CD8-positive, alpha-beta memory T cell (primary cell): ENCODE results near the gene CBARP. TPM values are rescaled to one million over a fixed set of nuclear protein-coding genes. Genes with fewer than 3 reads are reported as not detected.

ENCODE experiments used
- CTCF ChIA-PET: fragments of 350-600 bp; sonication (Branson Sonifier 250); formaldehyde crosslinking; loops from one replicate; lab custom pipeline; 2021; ENCODE audit warnings: antibody characterized with exemption; lab: Charles Lee
- POLR2A ChIA-PET: fragments of 350-600 bp; sonication (Branson Sonifier 250); formaldehyde crosslinking; loops from one replicate; lab custom pipeline; 2021; ENCODE audit warnings: antibody characterized with exemption; lab: Charles Lee
- DNase-seq, 5 donors: peaks; one replicate each; pipeline versions ENCODE4 v3.0.0 to v3.0.0-alpha.2; 2020 to 2022; ENCODE audit warnings: mixed read lengths in 1 of 5
- H3K27ac ChIP-seq: one replicate; pipeline ENCODE4 v1.7.0; 2013; ENCODE audit warnings: low read depth, mild to moderate bottlenecking, low read length, moderate library complexity
- H3K27me3 ChIP-seq: 2 replicates; pipeline ENCODE4 v1.7.0; 2013; ENCODE audit warnings: low read length, mild to moderate bottlenecking; ENCODE audit not compliant: insufficient read depth, poor library complexity, severe bottlenecking
- H3K36me3 ChIP-seq: 2 replicates; pipeline ENCODE4 v1.7.0; 2013; ENCODE audit warnings: mild to moderate bottlenecking, low read length, moderate library complexity; ENCODE audit not compliant: insufficient read depth
- H3K4me1 ChIP-seq: 2 replicates; pipeline ENCODE4 v1.7.0; 2013; ENCODE audit warnings: mild to moderate bottlenecking, low read length, moderate library complexity; ENCODE audit not compliant: insufficient read depth
- H3K4me3 ChIP-seq: 2 replicates; pipeline ENCODE4 v1.7.0; 2013; ENCODE audit warnings: mild to moderate bottlenecking, low read length
- H3K9me3 ChIP-seq: 2 replicates; pipeline ENCODE4 v1.7.0; 2013; ENCODE audit warnings: mild to moderate bottlenecking, low read length
- H3K27ac Mint-ChIP-seq, 8 donors: one replicate each; pipeline ENCODE4 v1.8.0; 2020 to 2021; ENCODE audit warnings: mixed read lengths in 8 of 8, mild to moderate bottlenecking in 6 of 8, inconsistent platforms in 3 of 8, moderate library complexity in 3 of 8
- H3K27me3 Mint-ChIP-seq, 2 donors: one replicate each; pipeline ENCODE4 v1.8.0; 2020 to 2021; ENCODE audit warnings: mixed read lengths in 2 of 2, mild to moderate bottlenecking in 1 of 2, moderate library complexity in 1 of 2
- H3K36me3 Mint-ChIP-seq, 3 donors: one replicate each; pipeline ENCODE4 v1.8.0; 2020 to 2021; ENCODE audit warnings: mixed read lengths in 3 of 3, inconsistent platforms in 1 of 3, mild to moderate bottlenecking in 1 of 3
- H3K4me1 Mint-ChIP-seq, 3 donors: one replicate each; pipeline ENCODE4 v1.8.0; 2020 to 2021; ENCODE audit warnings: mixed read lengths in 3 of 3, inconsistent platforms in 1 of 3, mild to moderate bottlenecking in 1 of 3
- H3K4me3 Mint-ChIP-seq, 7 donors: one replicate each; pipeline ENCODE4 v1.8.0; 2020 to 2021; ENCODE audit warnings: mixed read lengths in 7 of 7, mild to moderate bottlenecking in 6 of 7, moderate library complexity in 4 of 7, inconsistent platforms in 2 of 7
- H3K9me3 Mint-ChIP-seq, 5 donors: one replicate each; pipeline ENCODE4 v1.8.0; 2020 to 2022; ENCODE audit warnings: mixed read lengths in 5 of 5, mild to moderate bottlenecking in 3 of 5, moderate library complexity in 2 of 5, inconsistent platforms in 1 of 5
- polyA plus RNA-seq: library from polyadenylated mRNA; unstranded; fragments of 300-500 nt; fragmentation: Illumina TruSeq; gene quantifications from one replicate; pipeline ENCODE4 v1.2.3, GENCODE V29; 2021
- total RNA-seq, 2 experiments: library from RNA; stranded (reverse); gene quantifications; one replicate each; pipeline ENCODE4 v1.2.3, GENCODE V29; 2021

Gene CBARP
- total and polyA plus RNA-seq, 3 experiments from 2014 or later, result 0.22 to 0.80 TPM; not detected in 1

DNA sequence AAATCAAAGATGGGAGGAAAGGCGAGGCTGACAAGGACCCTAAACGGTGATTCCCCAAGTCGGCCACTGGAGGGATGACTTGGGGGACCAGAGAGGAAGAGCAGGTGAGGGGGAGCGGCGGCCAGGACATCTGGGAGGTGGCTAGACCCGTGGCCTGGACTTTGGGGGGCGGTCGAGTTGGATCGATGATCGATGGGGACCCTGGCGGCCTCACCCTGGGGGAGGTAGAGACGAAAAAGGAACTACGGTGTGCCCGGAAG, 23.7 kb upstream of the CBARP start:
- POLR2A ChIA-PET, result interaction anchor here (1.0 to 4.1 kb wide), 6 partner anchors 8 to 17 kb away, joined by 3 to 41 read pairs (median 8); partner anchors contain the start of genes CIRBP and FAM174C
- no peak for DNase-seq
- peaks cover 71% of the 10 kb centered on the region for H3K4me1 ChIP-seq

DNA sequence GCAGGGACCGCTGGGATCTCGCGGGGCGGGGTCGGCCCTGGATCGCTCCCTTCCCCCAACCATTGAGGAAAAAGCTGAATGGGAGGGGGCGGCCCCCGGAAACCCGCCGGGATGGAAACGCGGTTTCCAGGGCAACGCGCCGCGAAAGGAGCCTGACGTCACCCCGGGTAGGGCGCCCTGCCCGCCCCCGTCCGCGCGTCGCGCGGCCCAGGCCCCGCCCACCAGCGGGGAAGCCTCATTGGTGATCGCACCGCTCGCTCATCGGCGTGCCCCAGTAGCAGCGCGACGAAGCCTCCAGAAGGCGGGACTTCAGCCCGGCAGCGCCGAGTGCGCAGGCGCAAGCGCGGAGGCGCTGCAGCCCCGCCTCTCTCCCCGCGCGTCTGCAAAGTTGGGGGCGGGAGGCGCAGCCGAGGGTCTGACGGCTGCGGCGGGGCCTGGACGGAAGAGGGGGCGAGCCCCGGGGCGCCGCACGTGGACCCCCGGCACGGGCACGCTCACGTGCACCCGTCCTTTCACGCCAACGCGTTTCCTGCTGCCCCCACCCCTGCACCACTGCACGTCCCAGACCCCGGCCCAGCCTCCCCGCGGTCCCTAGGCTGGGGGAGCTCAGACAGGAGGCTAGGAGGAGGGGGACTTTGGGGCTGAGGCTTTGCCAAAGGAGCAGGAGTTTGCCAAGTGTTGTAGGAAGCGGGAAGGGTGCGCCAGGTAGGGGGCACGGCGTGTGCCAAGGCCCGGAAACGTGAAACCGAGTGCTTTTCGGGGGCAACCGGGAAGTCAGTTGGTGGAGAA, 23.1 kb upstream of the CBARP start:
- POLR2A ChIA-PET, result interaction anchor here (0.7 to 4.1 kb wide), 8 partner anchors 8 to 193 kb away, joined by 3 to 41 read pairs (median 5); partner anchors contain the start of gene CIRBP
- Histone ChIP-seq H3K36me3 (peaks cover 9% of the 10 kb centered on the region), H3K4me3 (peak overlapping the region; percentile 95), H3K27me3 (no peaks in the 10 kb centered on the region), H3K27ac (peak overlapping the region; percentile 98), H3K4me1 (peaks cover 70% of the 10 kb centered on the region), H3K9me3 (no peaks in the 10 kb centered on the region)
- peaks cover 46 to 79% (median 48%) of the 10 kb centered on the region in 3 donors for H3K4me1 Mint-ChIP-seq
- H3K27me3 Mint-ChIP-seq, result peaks cover 0 to 5% of the 10 kb centered on the region in 2 donors
- no peaks in the 10 kb centered on the region for H3K9me3 Mint-ChIP-seq
- H3K27ac Mint-ChIP-seq, result peak overlapping the region; percentile 98 to 100 (median 100)
- DNase-seq, result peak; percentile 95 to 99 (median 97)
- H3K4me3 Mint-ChIP-seq, result peak overlapping the region; percentile 89 to 96 (median 92)
- CTCF ChIA-PET, result interaction anchor here (1.2 to 10.3 kb wide), 3 partner anchors 8 to 59 kb away, joined by 3 to 484 read pairs (median 4); partner anchors contain the start of gene ATP5F1D
- peaks cover 4 to 30% (median 4%) of the 10 kb centered on the region in 3 donors for H3K36me3 Mint-ChIP-seq

More for the DNA sequence above, 23.7 kb upstream of the CBARP start:
- no peaks in the 10 kb centered on the region for H3K27me3 ChIP-seq
- peak overlapping the region; percentile 98 to 100 (median 100) for H3K27ac Mint-ChIP-seq
- peak overlapping the region; percentile 89 to 96 (median 92) for H3K4me3 Mint-ChIP-seq
- H3K36me3 Mint-ChIP-seq, result peaks cover 4 to 24% (median 4%) of the 10 kb centered on the region in 3 donors
- H3K4me1 Mint-ChIP-seq, result peaks cover 47 to 79% (median 49%) of the 10 kb centered on the region in 3 donors
- no peaks in the 10 kb centered on the region for H3K9me3 Mint-ChIP-seq
- H3K4me3 ChIP-seq, result peak overlapping the region; percentile 95
- peaks cover 0 to 5% of the 10 kb centered on the region in 2 donors for H3K27me3 Mint-ChIP-seq
- H3K9me3 ChIP-seq, result no peaks in the 10 kb centered on the region
- H3K36me3 ChIP-seq, result peaks cover 8% of the 10 kb centered on the region
- CTCF ChIA-PET, result interaction anchor here (1.0 to 10.3 kb wide), 5 partner anchors 9 to 62 kb away, joined by 3 to 484 read pairs (median 3); partner anchors contain the start of gene ATP5F1D
- H3K27ac ChIP-seq, result peak overlapping the region; percentile 98

DNA sequence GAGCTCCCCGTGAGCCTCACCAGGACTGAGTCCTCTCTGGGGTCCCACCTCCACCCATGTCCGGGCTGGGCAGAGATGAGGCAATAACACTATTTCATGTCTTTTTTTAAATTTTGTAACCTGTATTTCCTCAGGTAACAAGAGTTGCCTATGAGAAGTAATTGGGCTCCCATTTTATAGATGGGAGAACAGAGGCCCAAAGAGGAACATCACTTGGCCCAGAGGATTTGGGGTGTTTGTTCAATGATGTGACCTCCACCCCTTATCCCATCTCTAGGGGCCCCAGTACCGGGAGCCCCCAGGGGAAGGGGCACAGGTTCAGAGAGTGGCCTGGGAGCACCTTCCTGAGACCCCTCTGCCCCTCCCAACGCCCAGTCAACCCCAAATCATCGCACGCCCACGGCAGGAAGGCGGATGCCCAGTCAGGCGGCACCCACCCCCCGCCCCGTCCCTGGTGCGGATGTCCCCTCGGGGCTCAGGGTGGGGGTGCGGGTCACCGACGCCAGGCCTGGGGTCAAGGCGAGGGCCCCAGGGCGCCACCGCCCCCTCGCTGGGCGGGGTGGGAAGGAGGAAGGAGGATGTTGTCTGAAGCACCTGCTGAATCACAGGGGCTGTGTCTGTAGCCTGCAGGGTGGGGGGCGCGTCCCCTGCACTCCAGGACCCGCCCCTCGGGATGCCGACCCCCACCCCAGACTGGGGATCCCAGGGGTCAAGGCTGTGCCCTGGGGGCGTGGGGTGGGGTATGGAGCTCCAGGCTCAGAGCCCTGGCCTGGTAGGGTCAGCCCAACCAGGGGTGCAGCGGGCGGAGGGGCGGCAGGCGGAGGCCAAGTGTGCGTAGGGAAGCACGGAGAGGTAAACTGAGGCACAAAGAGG, 22.3 kb upstream of the CBARP start:
- ChIA-PET POLR2A (interaction anchor here (0.6 to 4.1 kb wide), 10 partner anchors 9 to 263 kb away, joined by 3 to 41 read pairs (median 4); partner anchors contain the start of gene CIRBP), CTCF (interaction anchor here (1.1 to 10.3 kb wide), 4 partner anchors 9 to 16 kb away, joined by 3 to 484 read pairs (median 12); partner anchors contain the start of genes ATP5F1D and CIRBP)
- Histone ChIP-seq H3K36me3 (peaks cover 17% of the 10 kb centered on the region), H3K4me1 (peaks cover 73% of the 10 kb centered on the region), H3K27ac (peak overlapping the region; percentile 98), H3K27me3 (no peaks in the 10 kb centered on the region), H3K9me3 (no peaks in the 10 kb centered on the region), H3K4me3 (peak overlapping the region; percentile 86)
- H3K4me1 Mint-ChIP-seq, result peaks cover 44 to 79% (median 45%) of the 10 kb centered on the region in 3 donors
- peak overlapping the region; percentile 97 to 100 (median 98) for H3K27ac Mint-ChIP-seq
- H3K27me3 Mint-ChIP-seq, result peaks cover 0 to 5% of the 10 kb centered on the region in 2 donors
- peaks cover 4 to 38% (median 4%) of the 10 kb centered on the region in 3 donors for H3K36me3 Mint-ChIP-seq
- no peaks in the 10 kb centered on the region for H3K9me3 Mint-ChIP-seq
- peak; percentile 52 to 78 (median 63) for DNase-seq
- H3K4me3 Mint-ChIP-seq, result peak overlapping the region; percentile 87 to 96 (median 91)

DNA sequence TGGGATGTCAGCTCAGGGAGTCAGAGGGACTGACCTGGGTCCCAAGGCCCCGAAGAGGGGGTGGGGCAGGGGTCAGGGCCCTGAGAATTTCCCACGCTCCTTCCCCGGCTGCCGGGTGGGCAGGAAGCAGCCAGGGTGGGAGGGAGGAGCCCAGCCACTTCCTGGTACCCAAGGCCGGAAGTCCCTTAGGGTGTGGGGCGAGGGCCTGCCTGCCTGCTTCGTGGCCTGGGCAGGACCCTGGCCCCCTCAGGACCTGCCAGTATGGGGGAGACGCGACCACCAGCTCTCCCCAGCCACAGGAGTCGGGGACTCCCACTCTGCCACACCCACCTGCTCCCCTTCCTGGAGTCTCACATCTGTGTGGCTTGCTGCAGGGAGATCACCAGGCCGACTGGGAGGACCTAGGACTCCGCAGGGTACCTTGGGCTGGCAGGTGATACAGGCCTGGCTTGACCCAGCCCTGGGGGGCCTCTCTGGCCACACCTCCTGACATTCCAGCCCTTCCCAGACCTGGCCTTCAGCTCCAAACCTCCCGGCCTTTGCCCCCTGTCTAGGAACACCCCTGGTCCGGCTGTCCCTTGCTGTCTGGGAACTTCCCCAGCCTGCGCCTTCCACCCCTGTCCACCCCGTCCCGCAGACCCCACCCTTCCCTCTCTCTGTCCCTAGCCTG, 21.5 kb upstream of the CBARP start:
- Mint-ChIP-seq H3K27ac (peak overlapping the region; percentile 97 to 100 (median 98)), H3K4me1 (peaks cover 48 to 81% (median 49%) of the 10 kb centered on the region in 3 donors), H3K4me3 (peak overlapping the region; percentile 85 to 91 (median 88)), H3K9me3 (no peaks in the 10 kb centered on the region), H3K27me3 (peaks cover 0 to 7% of the 10 kb centered on the region in 2 donors), H3K36me3 (peaks cover 4 to 46% (median 7%) of the 10 kb centered on the region in 3 donors)
- Histone ChIP-seq H3K27ac (peak overlapping the region; percentile 98), H3K9me3 (no peaks in the 10 kb centered on the region), H3K4me3 (peak overlapping the region; percentile 86), H3K4me1 (peaks cover 77% of the 10 kb centered on the region), H3K36me3 (peaks cover 25% of the 10 kb centered on the region), H3K27me3 (no peaks in the 10 kb centered on the region)
- peak; percentile 66 to 86 (median 80) for DNase-seq
- CTCF ChIA-PET, result interaction anchor here (1.1 to 7.9 kb wide), 4 partner anchors 8 to 15 kb away, joined by 3 to 99 read pairs (median 12); partner anchors contain the start of gene CIRBP
- POLR2A ChIA-PET, result interaction anchor here (0.6 to 4.1 kb wide), 5 partner anchors 9 to 262 kb away, joined by 3 to 41 read pairs (median 5); partner anchors contain the start of gene CIRBP

DNA sequence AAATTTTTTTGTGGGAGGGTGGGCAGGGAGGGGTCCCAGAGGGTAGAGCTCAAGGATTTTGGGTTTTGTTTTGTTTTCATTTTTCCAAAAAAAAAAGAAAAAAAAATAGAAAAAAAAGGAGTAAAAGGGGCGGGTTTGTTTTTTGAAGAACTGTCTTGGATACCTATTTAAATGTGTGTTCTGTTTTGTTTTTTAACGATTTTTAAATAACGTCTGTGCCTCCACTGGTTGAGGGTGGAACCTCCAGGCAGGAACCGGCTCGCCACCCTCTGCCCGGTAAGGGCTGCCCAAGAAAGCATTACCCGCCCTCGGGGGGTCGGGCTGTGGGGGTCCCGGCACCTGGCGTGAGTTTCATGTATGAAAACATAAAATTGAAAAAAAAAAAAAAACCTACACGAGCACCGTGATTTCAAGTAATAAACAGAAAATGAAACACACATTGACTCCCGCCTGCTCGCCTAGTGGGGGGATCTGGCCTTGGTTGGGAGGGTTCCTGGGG, 21.0 kb upstream of the CBARP start:
- H3K4me1 Mint-ChIP-seq, result peaks cover 49 to 79% (median 49%) of the 10 kb centered on the region in 3 donors
- CTCF ChIA-PET, result interaction anchor here (1.1 to 7.9 kb wide), 3 partner anchors 9 to 14 kb away, joined by 5 to 99 read pairs (median 18); partner anchors contain the start of gene CIRBP

DNA sequence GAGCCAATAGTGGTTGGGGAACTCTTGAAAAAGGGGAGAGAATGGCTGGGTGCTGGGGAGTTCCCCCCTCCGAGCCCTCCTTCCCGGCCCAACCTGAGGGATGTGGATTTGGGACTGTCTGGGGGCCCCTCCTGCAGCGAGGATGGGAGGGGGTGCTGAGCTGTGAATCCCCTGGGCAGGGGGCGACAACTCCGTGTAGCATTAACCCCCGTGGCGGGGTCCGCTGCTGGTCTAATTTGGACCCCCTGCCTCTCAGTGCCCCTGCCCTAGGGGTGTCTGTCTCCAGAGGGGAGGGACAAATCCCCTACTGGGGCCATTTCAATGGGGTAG, 20.3 kb upstream of the CBARP start:
- Mint-ChIP-seq H3K4me1 (peaks cover 46 to 81% (median 48%) of the 10 kb centered on the region in 3 donors), H3K27ac (peak overlapping the region; percentile 68 to 100 (median 98)), H3K27me3 (peaks cover 0 to 9% of the 10 kb centered on the region in 2 donors), H3K36me3 (peaks cover 4 to 52% (median 7%) of the 10 kb centered on the region in 3 donors), H3K9me3 (no peaks in the 10 kb centered on the region), H3K4me3 (peak overlapping the region; percentile 57 to 91 (median 85))
- no peak for DNase-seq
- peaks cover 89% of the 10 kb centered on the region for H3K4me1 ChIP-seq
- no peaks in the 10 kb centered on the region for H3K9me3 ChIP-seq
- ChIA-PET POLR2A (interaction anchor here (0.6 to 4.1 kb wide), 5 partner anchors 11 to 229 kb away, joined by 4 to 41 read pairs (median 5); partner anchors contain the start of gene CIRBP), CTCF (interaction anchor here (1.8 to 7.9 kb wide), 2 partner anchors 9 to 14 kb away, joined by 18 to 99 read pairs; partner anchors contain the start of gene CIRBP)
- H3K36me3 ChIP-seq, result peaks cover 30% of the 10 kb centered on the region
- H3K27ac ChIP-seq, result no peak overlapping the region
- no peak overlapping the region for H3K4me3 ChIP-seq
- H3K27me3 ChIP-seq, result no peaks in the 10 kb centered on the region

More for the DNA sequence above, 21.0 kb upstream of the CBARP start:
- peak overlapping the region; percentile 97 to 100 (median 98) for H3K27ac Mint-ChIP-seq
- peaks cover 0 to 7% of the 10 kb centered on the region in 2 donors for H3K27me3 Mint-ChIP-seq
- Histone ChIP-seq H3K27me3 (no peaks in the 10 kb centered on the region), H3K4me3 (peak overlapping the region; percentile 86), H3K9me3 (no peaks in the 10 kb centered on the region), H3K4me1 (peaks cover 83% of the 10 kb centered on the region), H3K27ac (peak overlapping the region; percentile 98), H3K36me3 (peaks cover 30% of the 10 kb centered on the region)
- POLR2A ChIA-PET, result interaction anchor here (0.6 to 4.1 kb wide), 7 partner anchors 8 to 230 kb away, joined by 3 to 41 read pairs (median 5); partner anchors contain the start of gene CIRBP
- H3K36me3 Mint-ChIP-seq, result peaks cover 4 to 47% (median 7%) of the 10 kb centered on the region in 3 donors
- no peak for DNase-seq
- no peaks in the 10 kb centered on the region for H3K9me3 Mint-ChIP-seq
- H3K4me3 Mint-ChIP-seq, result peak overlapping the region; percentile 85 to 91 (median 88)
